T-helper 2 cell treated with Interferon-gamma antibody and Interleukin-4, amounts not matched to agents 5 μg/mL and 100 μg/mL, for 36 hours (primary cell): ENCODE results near the gene SLC25A10.
A peak's percentile ranks its signal among the peaks of the same experiment; 100 is the strongest.
"Not testable (repeated sequence)": the region's sequence is repeated elsewhere in the genome, so short reads cannot be mapped to it uniquely, and the experiment has no call there.

Experiments used
- DNase-seq: peaks from one replicate; pipeline ENCODE4 v3.0.0; 2021; ENCODE audit warnings: low spot score
- H3K27ac Mint-ChIP-seq: one replicate; pipeline ENCODE4 v1.8.0; 2021; ENCODE audit warnings: mild to moderate bottlenecking, mixed read lengths
- H3K27me3 Mint-ChIP-seq: one replicate; pipeline ENCODE4 v1.8.0; 2021; ENCODE audit warnings: low read depth, mixed read lengths
- H3K36me3 Mint-ChIP-seq: one replicate; pipeline ENCODE4 v1.8.0; 2021; ENCODE audit warnings: low read depth, mixed read lengths
- H3K4me1 Mint-ChIP-seq: one replicate; pipeline ENCODE4 v1.8.0; 2021; ENCODE audit warnings: low read depth, mixed read lengths
- H3K4me3 Mint-ChIP-seq: one replicate; pipeline ENCODE4 v1.8.0; 2022; ENCODE audit warnings: mild to moderate bottlenecking, moderate library complexity, mixed read lengths
- H3K9me3 Mint-ChIP-seq: one replicate; pipeline ENCODE4 v1.8.0; 2021; ENCODE audit warnings: mixed read lengths

Gene SLC25A10, protein sequence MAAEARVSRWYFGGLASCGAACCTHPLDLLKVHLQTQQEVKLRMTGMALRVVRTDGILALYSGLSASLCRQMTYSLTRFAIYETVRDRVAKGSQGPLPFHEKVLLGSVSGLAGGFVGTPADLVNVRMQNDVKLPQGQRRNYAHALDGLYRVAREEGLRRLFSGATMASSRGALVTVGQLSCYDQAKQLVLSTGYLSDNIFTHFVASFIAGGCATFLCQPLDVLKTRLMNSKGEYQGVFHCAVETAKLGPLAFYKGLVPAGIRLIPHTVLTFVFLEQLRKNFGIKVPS

DNA sequence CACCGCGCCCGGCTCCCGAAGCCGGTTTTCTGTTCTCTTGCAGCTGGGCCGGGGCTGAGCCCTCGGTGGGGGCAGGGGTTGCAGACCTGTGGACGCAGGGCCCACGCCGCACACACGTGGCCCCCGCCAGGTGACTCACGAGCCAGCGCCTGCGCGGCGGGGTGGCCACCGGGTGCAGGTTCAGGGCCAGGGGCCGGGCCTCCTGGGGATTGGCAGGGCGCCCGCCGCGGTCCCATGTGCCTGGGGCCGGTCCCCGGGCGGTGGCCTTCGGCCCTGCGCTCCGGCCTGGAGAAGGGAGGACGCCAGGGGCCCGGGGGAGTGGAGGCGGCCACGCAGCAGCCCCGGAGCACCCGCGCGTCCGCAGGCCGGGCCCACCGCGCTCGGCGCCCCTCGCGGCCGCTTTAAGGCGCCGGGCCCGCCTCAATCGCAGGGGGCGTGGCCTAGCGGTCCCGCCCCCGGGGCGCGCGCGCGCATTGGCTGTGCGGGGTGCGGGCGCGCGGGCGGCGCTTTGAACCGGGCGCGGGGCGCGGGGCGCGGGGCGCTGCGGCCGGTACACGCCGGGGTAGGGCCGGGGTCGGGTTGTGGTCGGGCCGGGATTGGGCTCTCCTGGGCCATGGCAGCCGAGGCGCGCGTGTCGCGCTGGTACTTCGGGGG lies at the start of gene SLC25A10:
TSS of gene SLC25A10 (plus strand) at position 471 of the 654 bp plus-strand sequence. CDS start at position 614, 143 bp downstream.
- peaks cover 3% of the 10 kb centered on the region for H3K36me3 Mint-ChIP-seq
- peak; percentile 89 for DNase-seq

DNA sequence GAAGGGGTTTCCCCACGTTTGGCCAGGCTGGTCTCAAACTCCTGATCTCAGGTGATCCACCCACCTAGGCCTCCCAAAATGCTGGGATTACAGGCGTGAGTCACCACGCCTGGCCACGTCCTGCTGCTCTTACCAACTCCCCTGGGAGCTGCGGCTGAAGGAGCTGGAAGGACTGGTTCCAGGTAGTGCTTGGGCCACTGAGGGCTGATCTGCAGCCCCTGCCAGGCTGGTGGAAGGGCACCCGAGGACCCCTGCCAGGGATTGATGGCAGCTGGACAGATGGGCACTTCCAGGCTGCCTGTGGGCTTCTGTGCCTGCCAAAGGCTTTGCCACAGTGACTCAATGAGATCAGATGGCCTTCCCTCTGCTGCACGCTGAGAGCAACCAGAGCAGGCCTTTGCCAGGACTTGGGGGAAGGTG lies 48.0 kb upstream of the SLC25A10 start:
- Mint-ChIP-seq H3K4me3 (no peak overlapping the region), H3K27ac (peak overlapping the region; percentile 90), H3K27me3 (no peaks in the 10 kb centered on the region), H3K9me3 (no peaks in the 10 kb centered on the region), H3K36me3 (peaks cover 28% of the 10 kb centered on the region), H3K4me1 (peaks cover 28% of the 10 kb centered on the region)
- no peak for DNase-seq

More for the DNA sequence above, at the start of gene SLC25A10:
- H3K4me1 Mint-ChIP-seq, result peaks cover 14% of the 10 kb centered on the region
- no peaks in the 10 kb centered on the region for H3K27me3 Mint-ChIP-seq
- peak within 1 kb of the TSS; percentile 95 for H3K4me3 Mint-ChIP-seq
- peak within 1 kb of the TSS; percentile 70 for H3K27ac Mint-ChIP-seq
- H3K9me3 Mint-ChIP-seq, result no peaks in the 10 kb centered on the region

DNA sequence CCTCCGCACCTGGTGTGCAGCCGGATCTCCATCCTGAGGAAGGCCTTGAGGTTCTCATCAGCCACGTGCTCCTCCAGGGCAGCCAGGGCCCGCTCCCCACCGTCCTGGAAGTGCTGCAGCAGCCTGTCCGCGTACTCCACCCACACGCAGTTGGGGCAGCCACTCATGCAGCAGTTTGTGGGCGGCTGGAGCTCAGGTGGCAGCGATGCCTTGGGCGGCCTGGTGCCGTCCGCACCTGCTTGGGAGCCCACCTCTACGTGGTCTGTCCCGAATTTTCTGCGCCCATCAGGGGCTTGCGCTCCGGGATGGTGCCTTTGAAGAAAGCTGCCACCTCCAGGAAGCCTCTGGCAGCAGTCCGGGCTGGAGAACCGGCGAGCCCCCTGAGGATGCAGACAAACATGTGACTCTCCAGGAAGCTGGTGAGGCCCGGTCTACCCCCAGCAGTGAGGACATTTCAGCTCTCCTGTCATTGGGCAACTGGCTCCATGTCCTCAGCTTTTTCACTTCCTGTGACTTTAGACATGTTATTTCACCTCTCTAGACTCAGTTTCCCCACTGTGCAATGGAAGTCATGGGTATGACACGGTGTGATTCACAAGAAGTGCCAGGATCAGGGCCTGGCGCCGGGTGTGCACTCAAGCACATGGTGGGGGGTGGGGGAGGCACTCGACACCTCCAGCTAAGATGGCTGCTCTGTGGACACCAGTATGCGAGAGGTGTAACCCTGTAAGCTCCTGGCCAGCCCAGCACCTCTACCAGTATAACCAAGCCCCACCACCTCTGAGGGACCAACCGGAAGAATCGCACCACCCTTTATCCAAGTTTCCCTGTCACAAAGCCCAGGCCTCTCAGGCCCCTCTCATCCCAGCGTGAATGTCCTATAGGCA lies 46.6 kb upstream of the SLC25A10 start:
- Mint-ChIP-seq H3K36me3 (peaks cover 38% of the 10 kb centered on the region), H3K27ac (peak overlapping the region; percentile 98), H3K9me3 (no peaks in the 10 kb centered on the region), H3K4me1 (peaks cover 28% of the 10 kb centered on the region), H3K4me3 (peak overlapping the region; percentile 99), H3K27me3 (no peaks in the 10 kb centered on the region)
- peak; percentile 38 for DNase-seq

DNA sequence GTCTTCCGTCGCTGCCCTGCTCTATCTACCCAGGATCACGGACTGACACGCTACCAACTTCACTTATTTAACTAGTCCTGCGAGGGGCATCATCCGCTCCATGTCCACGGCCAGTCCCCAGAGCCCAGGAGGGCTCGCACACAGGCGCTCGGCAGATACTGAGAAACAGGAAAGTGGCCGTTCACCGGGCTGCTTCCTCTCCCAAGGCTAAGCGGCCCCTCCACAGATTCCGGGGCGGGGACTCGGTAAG lies 46.1 kb upstream of the SLC25A10 start:
- no peak for DNase-seq
- Mint-ChIP-seq H3K4me1 (peaks cover 28% of the 10 kb centered on the region), H3K27ac (peak overlapping the region; percentile 98), H3K36me3 (peaks cover 38% of the 10 kb centered on the region), H3K27me3 (no peaks in the 10 kb centered on the region), H3K9me3 (no peaks in the 10 kb centered on the region), H3K4me3 (peak overlapping the region; percentile 99)

DNA sequence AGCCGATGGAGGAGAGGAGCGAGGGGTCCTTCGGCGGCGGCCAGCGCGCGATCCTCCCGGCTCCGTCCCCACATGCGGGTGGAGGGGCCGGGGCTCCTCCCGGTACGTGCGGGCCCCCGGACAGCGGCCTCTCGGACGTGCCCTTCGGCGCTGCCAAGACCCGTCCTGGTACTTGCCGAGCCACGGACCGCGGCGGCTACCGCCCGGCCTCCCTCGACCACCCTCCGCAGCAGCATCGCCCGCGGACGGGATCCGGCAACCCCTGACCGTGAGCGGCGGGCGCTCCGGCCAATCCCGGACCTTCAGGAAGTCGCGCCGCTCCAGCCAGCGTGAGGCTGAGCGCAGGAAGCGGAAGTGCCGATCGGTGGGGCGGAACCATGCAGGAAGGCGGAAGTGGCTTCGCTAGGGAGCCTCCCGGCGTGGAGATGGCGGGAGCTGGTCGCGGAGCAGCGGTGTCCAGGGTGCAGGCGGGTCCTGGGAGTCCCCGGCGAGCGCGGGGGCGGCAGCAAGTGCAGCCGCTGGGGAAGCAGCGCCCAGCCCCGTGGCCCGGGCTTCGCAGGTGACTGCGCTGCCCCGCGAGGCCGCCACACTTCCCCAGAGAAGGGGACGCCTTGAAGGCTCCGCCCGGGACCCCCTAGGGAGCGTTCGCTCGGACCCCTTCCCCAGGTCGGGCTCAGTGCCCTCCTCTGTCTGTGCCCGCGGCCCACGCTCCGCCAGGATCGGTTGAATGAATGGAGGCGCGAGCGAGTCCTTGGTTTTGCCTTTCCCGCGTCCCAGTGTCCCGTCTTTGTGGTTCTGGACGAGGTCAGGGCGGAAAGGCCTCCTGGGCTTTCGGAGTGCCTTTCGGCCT lies 45.5 kb upstream of the SLC25A10 start, which contains the start of the genes CCDC137 and OXLD1:
TSS of gene CCDC137 (plus strand) at position 396 of the 850 bp plus-strand sequence. CDS start at position 426, 30 bp downstream.
TSS of gene OXLD1 (minus strand) at position 264 of the 850 bp plus-strand sequence. CDS start at position 236, 28 bp downstream.
- no peaks in the 10 kb centered on the region for H3K27me3 Mint-ChIP-seq
- no peaks in the 10 kb centered on the region for H3K9me3 Mint-ChIP-seq
- H3K36me3 Mint-ChIP-seq, result peaks cover 44% of the 10 kb centered on the region
- H3K27ac Mint-ChIP-seq, result peak within 1 kb of the TSS; percentile 98
- H3K4me1 Mint-ChIP-seq, result peaks cover 28% of the 10 kb centered on the region
- peak; percentile 95 for DNase-seq
- peak within 1 kb of the TSS; percentile 99 for H3K4me3 Mint-ChIP-seq

DNA sequence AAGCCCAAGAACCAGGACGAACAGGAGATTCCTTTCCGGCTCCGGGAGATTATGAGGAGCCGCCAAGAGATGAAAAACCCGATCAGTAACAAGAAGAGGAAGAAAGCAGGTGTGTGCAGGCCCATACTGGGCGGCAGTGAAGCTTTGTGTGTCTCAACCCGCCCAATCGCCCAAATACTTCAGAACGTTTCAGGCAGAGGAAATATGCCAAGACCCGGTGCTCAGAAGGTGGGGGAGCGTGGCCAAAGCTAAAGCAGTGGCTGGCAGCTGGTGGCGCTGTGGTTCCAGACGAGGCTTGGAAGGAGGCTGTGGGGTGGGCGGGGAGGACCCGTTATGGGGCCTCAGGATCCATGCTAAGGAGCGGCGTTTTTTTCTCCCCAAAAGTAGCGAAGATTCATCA lies 44.3 kb upstream of the SLC25A10 start:
- DNase-seq, result no peak
- Mint-ChIP-seq H3K27me3 (no peaks in the 10 kb centered on the region), H3K4me1 (peaks cover 23% of the 10 kb centered on the region), H3K9me3 (no peaks in the 10 kb centered on the region), H3K27ac (peak overlapping the region; percentile 69), H3K4me3 (peak overlapping the region; percentile 99), H3K36me3 (peaks cover 53% of the 10 kb centered on the region)

DNA sequence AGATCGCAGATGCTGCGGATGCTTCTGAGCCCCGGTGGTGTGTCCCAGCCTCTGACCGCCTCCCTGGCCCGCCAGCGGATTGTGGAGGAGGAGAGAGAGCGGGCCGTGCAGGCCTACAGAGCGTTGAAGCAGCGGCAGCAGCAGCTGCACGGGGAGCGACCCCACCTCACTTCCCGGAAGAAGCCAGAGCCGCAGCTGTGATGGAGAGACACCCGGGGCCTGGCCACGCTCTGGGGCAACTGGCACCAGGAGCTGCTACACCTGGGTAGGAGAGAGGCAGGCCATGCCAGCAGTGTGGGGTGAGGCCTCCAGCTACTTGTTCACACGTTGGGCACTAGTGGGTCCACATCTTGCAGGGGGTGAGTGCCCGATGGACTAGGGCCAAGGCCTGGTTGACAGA lies 39.6 kb upstream of the SLC25A10 start:
- Mint-ChIP-seq H3K4me1 (peaks cover 13% of the 10 kb centered on the region), H3K27me3 (no peaks in the 10 kb centered on the region), H3K4me3 (no peak overlapping the region), H3K27ac (no peak overlapping the region), H3K9me3 (no peaks in the 10 kb centered on the region), H3K36me3 (peaks cover 48% of the 10 kb centered on the region)
- no peak for DNase-seq

DNA sequence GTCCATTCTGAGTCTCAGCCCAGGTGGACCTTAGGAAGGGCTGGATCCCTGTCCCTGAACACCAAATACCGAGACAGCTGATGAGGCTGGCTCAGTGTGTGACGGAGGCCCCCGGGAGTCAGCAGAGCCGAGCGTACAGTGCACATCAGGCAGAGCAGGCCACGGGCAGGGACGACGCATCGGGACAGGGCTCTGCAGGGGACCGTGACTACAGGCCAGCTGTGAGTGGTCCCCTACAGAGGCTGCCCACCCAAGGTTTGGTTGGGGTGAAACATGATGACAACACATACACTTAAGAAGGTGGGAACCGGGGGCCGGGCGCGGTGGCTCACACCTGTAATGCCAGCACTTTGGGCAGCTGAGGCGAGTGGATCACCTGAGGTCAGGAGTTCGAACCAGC lies 39.1 kb upstream of the SLC25A10 start:
- Mint-ChIP-seq H3K4me1 (peaks cover 10% of the 10 kb centered on the region), H3K9me3 (no peaks in the 10 kb centered on the region), H3K27ac (no peak overlapping the region), H3K27me3 (no peaks in the 10 kb centered on the region), H3K36me3 (peaks cover 43% of the 10 kb centered on the region), H3K4me3 (no peak overlapping the region)
- DNase-seq, result no peak

DNA sequence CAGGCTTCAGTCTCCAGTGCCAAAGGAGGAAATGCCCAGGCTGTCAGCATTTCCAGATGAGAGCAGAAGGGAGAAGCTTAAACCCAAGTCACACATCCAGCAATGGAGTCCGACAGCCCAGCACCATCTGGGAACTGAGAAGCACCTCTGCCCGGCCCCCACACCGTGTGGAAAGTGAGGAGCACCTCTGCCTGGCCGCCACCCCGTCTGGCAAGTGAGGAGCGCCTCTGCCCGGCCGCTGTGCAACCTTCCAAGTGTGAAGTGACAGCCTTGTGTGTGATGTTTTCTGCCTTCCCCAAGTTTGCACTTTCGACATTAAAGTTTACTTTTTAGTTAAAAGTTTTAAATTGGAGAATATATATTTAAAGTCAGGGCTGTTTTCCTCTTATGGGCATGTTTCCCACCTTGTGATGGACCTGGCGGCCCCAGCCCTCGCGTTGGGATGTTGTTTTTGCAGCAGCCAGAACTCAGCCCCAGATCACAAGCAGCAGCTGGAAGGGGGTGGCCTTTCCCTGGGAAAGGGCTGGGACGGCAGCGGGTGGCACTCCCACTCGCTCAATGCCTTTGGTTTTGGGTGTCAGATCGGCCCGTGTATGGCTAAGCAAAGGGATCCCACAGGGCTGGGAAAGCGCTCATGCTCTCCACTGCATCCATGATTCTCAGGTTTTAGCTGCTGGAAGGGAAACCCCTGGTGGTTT lies 38.4 kb upstream of the SLC25A10 start:
- no peaks in the 10 kb centered on the region for H3K9me3 Mint-ChIP-seq
- H3K4me3 Mint-ChIP-seq, result no peak overlapping the region
- no peak for DNase-seq
- peaks cover 38% of the 10 kb centered on the region for H3K36me3 Mint-ChIP-seq
- H3K27me3 Mint-ChIP-seq, result no peaks in the 10 kb centered on the region
- peaks cover 4% of the 10 kb centered on the region for H3K4me1 Mint-ChIP-seq
- no peak overlapping the region for H3K27ac Mint-ChIP-seq

DNA sequence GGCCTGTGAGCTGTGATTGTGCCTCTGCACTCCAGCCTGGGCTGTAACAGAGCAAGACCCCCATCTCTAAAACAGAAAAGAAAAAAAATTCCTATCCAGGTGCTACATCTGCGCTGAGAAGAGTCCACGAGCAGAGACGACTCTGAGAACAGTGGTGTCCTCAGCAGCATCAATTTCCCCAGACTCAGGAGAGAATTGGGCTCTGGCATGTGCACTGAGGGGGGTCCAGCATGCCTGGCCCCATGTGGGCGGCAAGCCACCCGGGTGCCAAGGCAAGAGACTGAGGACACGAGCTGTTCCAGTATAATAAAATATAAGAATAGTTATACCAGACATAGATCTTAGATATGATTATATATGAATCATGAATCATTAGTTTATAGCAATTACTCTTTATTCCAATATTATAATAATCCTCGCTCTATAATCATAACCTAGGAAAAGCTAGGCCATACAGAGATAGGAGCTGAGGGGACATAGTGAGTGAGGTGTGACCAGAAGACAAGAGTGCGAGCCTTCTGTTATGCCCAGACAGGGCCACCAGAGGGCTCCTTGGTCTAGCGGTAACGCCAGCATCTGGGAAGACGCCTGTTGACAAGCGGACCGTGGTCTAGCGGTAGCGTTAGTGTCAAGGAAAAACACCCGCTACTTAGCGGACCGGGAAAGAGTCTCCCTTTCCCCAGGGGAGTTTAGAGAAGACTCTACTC lies 36.4 kb upstream of the SLC25A10 start:
- H3K4me3 Mint-ChIP-seq, H3K9me3 Mint-ChIP-seq, DNase-seq, H3K4me1 Mint-ChIP-seq, H3K27me3 Mint-ChIP-seq: not testable (repeated sequence)
- H3K27ac Mint-ChIP-seq, result peak overlapping the region; percentile 8
- H3K36me3 Mint-ChIP-seq, result peaks cover 28% of the 10 kb centered on the region

DNA sequence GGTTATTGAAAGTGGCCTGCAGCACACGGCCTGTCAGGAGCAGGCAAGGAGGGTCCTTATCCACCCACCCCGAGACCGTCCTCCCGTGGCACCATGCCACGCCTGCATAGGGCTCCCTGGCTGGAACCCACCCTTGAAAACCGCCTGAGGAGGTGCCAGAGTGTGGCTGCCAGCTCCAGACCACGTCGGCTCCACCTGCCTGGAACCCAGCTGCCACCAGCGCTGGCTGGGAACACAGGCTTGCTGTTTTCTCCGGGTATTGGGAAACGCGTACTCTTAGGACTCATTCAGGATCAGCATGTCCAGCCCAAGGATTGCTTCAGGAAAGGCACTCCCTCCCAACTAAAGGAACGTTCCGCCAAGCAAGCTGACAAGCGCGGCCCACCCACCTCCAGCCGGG lies 35.2 kb upstream of the SLC25A10 start:
- DNase-seq, result no peak
- no peaks in the 10 kb centered on the region for H3K9me3 Mint-ChIP-seq
- no peaks in the 10 kb centered on the region for H3K27me3 Mint-ChIP-seq
- H3K36me3 Mint-ChIP-seq, result peaks cover 24% of the 10 kb centered on the region
- no peak overlapping the region for H3K4me3 Mint-ChIP-seq
- H3K4me1 Mint-ChIP-seq, result peaks cover 4% of the 10 kb centered on the region
- no peak overlapping the region for H3K27ac Mint-ChIP-seq

DNA sequence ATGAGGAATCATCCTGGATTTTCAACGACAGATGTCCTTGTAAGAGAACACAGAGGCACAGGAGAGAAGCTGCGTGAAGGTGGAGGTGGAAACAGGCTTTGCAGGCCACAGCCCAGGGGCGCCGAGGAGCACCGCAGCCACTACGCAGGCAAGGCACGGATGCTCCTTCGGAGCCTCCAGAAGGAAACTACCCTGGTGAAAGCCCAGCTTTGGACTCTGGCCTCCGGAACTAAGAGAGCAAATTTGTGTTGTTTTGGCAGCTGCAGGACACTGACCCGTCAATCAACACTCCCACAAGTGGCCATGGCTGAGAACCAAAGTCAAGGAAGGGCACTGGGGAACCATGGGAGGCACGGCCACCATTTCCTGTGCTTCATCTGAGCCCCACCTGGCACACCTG lies 31.9 kb upstream of the SLC25A10 start:
- Mint-ChIP-seq H3K36me3 (peaks cover 15% of the 10 kb centered on the region), H3K4me1 (peaks cover 18% of the 10 kb centered on the region), H3K4me3 (no peak overlapping the region), H3K27ac (no peak overlapping the region), H3K9me3 (no peaks in the 10 kb centered on the region), H3K27me3 (peaks cover 2% of the 10 kb centered on the region)
- DNase-seq, result no peak
